ENCODE measurements around the gene EPS8L2. TPM values are rescaled to one million over a fixed set of nuclear protein-coding genes. Genes with fewer than 3 reads are reported as not detected.

The EPS8L2 gene
- total and polyA plus RNA-seq, 2 of the 8 experiments (the other 6 are each of a cell fraction or from before 2014, with no cell fraction given) = 38.5 to 57.0 TPM

DNA sequence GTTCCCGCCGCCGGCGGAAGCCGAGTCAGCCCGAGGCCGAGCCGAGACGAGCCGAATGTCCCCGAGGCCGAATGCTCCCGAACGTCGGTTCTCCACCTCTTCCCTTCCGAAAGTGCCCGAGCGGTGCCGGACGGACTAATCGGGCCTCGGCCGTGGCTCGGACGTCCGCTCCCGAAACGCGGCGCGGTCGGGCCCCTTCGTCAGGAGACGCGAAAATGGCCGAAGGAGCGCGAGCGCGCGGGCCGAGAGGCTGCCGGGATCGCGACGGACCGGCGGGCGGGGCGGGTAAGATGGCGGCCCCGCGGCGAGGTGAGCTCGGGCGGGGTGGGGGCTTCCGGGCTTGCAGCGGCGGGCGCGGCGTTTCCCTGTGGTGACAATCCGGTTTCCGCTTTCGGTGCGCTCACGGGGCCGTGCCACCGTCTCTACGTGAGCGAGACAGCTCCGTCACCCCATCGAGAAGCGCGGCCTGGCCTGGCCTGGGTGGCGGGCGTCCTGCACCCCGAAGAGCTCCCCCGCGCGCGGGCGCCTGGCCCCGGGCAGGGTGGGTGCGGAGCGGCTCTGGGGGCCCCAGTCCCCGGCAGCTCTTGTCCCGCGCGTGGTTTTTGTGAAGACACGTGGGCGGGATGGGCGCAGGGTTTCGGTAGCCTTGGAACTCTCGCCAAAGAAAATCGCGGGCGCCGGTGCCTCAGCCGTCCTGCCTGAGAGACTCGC lies 10.3 kb upstream of the EPS8L2 start, which contains the start of gene TMEM80 (continued):
- TF ChIP-seq MAFK (IDR thresholded peaks at IDR 0.05; ENCODE audit: low read depth, low read length) (no peak), CHD2 (IDR thresholded peaks at IDR 0.05; ENCODE audit: low read length) (no peak), ASH2L (IDR thresholded peaks at IDR 0.05; ENCODE audit: low read length) (peak; percentile 76), BRCA1 (IDR thresholded peaks at IDR 0.05; ENCODE audit: low read depth, low read length) (no peak), KDM5A (IDR thresholded peaks at IDR 0.05; ENCODE audit: low read length) (no peak), TBP (IDR thresholded peaks at IDR 0.05; ENCODE audit: low read depth, low read length) (peak; percentile 26; the same call in 1 of the 2 replicates), CBX8 (IDR thresholded peaks at IDR 0.05; ENCODE audit: borderline replicate concordance, low read depth, low read length) (no peak)
- TF ChIP-seq, protein P1, sequence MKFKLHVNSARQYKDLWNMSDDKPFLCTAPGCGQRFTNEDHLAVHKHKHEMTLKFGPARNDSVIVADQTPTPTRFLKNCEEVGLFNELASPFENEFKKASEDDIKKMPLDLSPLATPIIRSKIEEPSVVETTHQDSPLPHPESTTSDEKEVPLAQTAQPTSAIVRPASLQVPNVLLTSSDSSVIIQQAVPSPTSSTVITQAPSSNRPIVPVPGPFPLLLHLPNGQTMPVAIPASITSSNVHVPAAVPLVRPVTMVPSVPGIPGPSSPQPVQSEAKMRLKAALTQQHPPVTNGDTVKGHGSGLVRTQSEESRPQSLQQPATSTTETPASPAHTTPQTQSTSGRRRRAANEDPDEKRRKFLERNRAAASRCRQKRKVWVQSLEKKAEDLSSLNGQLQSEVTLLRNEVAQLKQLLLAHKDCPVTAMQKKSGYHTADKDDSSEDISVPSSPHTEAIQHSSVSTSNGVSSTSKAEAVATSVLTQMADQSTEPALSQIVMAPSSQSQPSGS (IDR thresholded peaks at IDR 0.05; ENCODE audit: low read length) = no peak

All from H1 (cell line).